HL-60/S4 (cell line): ENCODE results near the gene ST3GAL2.
"Not testable (repeated sequence)": the region's sequence is repeated elsewhere in the genome, so short reads cannot be mapped to it uniquely, and the experiment has no call there.

Experiments
- in situ Hi-C: fragments of 300-500 bp; cut with MboI; formaldehyde crosslinking; loops from 2 replicates; pipeline ENCODE4 v1.14.3; 2022; ENCODE audit warnings: low sequenced_read_pairs

Gene ST3GAL2

GRCh38 chr16:70349783-70350182, 89.1 kb downstream of the ST3GAL2 start:
- in situ Hi-C loops, result no loop called here

DNA sequence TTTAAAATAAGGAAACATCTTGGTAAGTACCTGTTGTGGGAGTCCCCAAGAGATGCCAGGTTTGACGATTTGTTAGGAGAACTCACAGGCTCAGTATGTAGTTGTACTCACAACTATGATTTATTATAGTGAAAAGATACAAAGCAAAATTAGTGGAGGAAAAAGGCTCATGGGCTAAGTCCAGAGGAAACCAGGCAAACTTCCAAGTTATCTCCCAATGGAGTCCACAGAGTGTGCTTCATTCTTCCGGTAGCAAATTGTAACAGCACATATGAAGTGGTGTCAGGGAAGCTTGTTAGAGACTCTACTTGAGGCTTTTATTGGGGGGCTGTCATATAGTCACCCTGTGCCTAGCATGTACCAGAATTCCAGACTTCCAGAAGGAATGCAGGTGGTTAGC, 89.9 kb downstream of the ST3GAL2 start:
- in situ Hi-C loops, result no loop called here

DNA sequence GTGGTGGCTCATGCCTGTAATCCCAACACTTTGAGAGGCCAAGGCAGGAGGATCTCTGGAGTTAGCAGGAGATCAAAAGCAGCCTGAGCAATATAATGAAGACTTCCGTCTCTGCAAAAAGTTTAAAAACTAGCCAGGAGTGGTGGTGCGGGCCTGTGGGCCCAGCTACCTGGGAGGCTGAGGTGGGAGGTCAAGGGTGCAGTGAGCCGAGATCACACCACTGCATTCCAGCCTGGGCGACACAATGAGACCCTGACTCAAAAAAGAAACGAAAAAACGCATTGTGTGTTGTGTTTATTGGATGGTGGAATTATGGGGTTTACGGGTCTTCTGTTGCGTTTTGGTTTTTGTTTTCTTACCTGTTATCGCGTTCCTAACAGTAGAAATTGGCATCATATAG, 93.1 kb downstream of the ST3GAL2 start:
- in situ Hi-C loops, result no loop called here

DNA sequence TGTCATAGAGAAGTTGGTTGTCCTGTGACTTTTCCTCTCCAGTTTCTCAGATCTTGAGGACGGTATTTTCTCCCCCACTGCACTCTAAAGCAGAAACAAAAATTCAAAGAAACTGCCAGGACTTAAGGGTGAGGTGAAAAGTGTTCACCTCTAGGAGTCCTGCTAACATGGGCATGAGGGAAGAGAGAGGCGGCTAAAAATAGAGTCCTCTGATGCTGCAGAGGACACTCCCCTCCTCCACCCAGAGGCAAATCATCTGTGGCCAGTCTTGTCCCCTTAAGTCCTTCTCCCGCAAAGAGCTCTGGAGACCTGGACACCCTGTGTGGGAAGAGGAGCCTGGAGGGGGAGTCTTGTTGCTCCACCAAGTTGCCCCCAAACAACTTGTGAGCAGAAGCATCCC, 96.9 kb downstream of the ST3GAL2 start:
- in situ Hi-C loops, result no loop called here

DNA sequence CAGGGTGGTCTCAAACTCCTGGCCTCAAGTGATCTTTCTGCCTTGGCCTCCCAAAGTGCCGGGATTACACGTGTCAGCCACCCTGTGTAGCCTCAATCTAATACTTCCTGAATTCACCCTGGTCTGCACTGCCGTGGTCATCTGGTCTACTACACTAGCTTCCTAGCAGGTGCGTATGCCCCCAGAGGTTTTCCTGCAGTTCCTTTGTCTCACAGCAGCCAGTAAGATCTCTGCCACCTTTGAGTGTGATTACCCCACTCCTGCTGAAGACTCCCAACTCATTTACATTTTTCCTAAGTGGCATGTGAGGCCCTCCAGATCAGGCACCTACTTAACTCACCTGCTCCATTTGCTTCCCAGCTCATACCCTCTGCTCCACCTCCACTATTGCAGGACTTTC, 97.3 kb downstream of the ST3GAL2 start:
- in situ Hi-C loops, result no loop called here

DNA sequence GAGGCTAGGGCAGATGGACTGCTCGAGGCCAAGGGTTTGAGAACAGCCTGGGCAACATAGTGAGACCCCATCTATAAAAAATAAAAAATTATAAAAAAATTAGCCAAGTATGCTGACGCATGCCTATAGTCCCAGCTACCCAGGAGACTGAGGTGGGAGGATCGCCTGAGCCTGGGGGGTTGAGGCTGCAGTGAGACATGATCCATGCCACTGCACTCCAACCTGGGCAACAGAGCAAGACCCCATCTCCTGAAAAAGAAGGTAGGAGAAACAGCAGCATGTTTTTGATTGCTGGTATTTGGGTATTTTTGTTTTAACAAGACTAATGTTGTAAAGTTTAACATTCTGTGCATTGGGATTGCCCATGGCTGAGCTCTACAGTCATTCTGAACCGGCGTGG, 101.1 kb downstream of the ST3GAL2 start:
- in situ Hi-C loops, result no loop called here

- in situ Hi-C loops, result not testable (repeated sequence)
These were observed 106.2 kb downstream of the ST3GAL2 start for GRCh38 chr16:70332728-70333127.

DNA sequence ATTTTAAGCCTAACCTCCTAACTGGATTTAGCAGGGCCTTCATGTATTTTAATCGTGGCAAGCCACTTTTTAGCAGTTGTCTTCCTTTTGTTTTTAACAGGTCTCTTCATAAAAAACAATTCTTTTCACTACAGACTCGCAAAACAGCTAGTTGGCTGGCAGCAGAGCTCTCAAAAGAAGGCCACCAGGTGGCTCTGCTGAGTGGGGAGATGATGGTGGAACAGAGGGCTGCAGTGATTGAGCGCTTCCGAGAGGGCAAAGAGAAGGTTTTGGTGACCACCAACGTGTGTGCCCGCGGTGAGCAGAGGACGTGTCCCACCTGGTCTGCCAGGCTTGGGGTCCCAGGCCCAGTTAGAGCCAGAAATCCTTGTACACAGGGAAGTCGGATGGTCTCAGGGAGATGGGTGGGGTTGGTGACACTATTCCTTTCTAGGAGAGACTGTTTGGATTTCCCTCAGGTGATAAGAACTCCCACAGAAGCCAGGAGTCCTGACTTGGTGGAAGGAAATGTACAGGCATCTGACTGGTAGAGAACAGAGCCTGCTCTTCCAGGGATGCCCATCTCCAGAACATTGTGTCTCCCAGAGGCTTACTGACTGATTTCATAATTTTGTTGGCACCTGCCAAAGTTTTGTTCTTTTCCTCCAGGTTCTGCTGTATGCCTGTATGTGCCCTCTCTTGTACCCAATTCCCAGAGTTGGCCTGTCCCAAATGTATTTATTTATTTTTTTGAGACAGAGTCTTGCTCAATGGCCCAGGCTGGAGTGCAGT, 107.1 kb downstream of the ST3GAL2 start:
- in situ Hi-C loops, result no loop called here

GRCh38 chr16:70331091-70331490, 107.8 kb downstream of the ST3GAL2 start:
- in situ Hi-C loops, result no loop called here
